Astrocyte of the spinal cord (primary cell): Measurements from ENCODE around the gene KRTAP2-1.

Source experiments
- DNase-seq: peaks from one replicate; pipeline ENCODE4 v3.0.0; 2011; ENCODE audit warnings: low read depth, low spot score
- H3K4me3 ChIP-seq: 2 replicates; pipeline ENCODE4 v1.5.1; 2011; ENCODE audit warnings: low read depth, mild to moderate bottlenecking, low read length, moderate library complexity
- CTCF ChIP-seq: IDR thresholded peaks from 2 replicates; pipeline ENCODE4 v1.5.1; 2012; ENCODE audit warnings: low read depth, mild to moderate bottlenecking, low read length, inconsistent platforms
- in situ Hi-C: cut with HindIII; loops from 2 replicates; pipeline ENCODE4 v1.10.0; 2017; ENCODE audit warnings: low sequenced_read_pairs

KRTAP2-1 gene

GRCh38 chr17:41016578-41017215 lies 30.4 kb downstream of the KRTAP2-1 start:
- in situ Hi-C loops: no loop called here
- no peak overlapping the region for H3K4me3 ChIP-seq
- TF ChIP-seq CTCF: no peak
- no peak for DNase-seq

GRCh38 chr17:41015454-41015853 lies 31.7 kb downstream of the KRTAP2-1 start:
- no peak for TF ChIP-seq CTCF
- in situ Hi-C loops: no loop called here
- H3K4me3 ChIP-seq: no peak overlapping the region
- no peak for DNase-seq

- TF ChIP-seq CTCF: no peak
- H3K4me3 ChIP-seq: no peak overlapping the region
- DNase-seq: no peak
- in situ Hi-C loops: no loop called here
These were observed 33.5 kb downstream of the KRTAP2-1 start for GRCh38 chr17:41013606-41014005.

- DNase-seq: no peak
- H3K4me3 ChIP-seq: no peak overlapping the region
- in situ Hi-C loops: no loop called here
- TF ChIP-seq CTCF: no peak
These were observed 33.9 kb downstream of the KRTAP2-1 start for GRCh38 chr17:41013181-41013580.

GRCh38 chr17:41012326-41013120 lies 34.6 kb downstream of the KRTAP2-1 start:
- no peak for TF ChIP-seq CTCF
- in situ Hi-C loops: no loop called here
- DNase-seq: no peak
- H3K4me3 ChIP-seq: no peak overlapping the region

GRCh38 chr17:41010441-41010840 lies 36.7 kb downstream of the KRTAP2-1 start:
- no peak overlapping the region for H3K4me3 ChIP-seq
- in situ Hi-C loops: no loop called here
- DNase-seq: no peak
- TF ChIP-seq CTCF: no peak
